ENCODE data around the gene RNF34.

DNA sequence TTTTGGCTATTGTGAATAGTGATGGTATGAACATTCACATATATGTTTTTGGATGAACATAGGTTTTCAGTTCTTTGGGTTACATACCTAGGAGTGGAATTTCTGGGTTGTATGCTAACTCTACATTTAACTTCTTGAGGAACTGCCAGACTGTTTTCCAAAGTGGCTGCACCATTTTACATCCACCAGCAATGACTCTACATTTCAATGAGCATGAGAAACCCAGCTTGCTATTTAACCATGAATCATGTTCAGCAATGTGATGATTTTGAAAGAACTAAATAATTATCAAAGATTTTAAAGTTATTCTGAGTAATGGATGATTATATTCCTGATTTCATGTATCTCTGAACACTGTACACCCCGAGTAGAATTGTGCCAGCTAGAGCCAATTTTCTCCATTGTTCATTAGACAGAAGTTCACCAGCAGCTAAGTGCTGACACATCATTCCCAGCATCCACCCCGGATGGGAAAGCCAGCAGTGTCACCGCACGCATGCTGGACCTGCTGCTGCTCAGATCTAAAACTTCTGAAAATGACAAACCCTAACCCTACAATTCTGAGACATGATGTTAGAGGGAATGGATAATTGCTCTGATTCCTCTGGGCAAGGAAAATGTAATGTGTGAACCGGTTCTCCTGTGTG, 34.4 kb upstream of the RNF34 start:
- TF ChIP-seq, protein P1, sequence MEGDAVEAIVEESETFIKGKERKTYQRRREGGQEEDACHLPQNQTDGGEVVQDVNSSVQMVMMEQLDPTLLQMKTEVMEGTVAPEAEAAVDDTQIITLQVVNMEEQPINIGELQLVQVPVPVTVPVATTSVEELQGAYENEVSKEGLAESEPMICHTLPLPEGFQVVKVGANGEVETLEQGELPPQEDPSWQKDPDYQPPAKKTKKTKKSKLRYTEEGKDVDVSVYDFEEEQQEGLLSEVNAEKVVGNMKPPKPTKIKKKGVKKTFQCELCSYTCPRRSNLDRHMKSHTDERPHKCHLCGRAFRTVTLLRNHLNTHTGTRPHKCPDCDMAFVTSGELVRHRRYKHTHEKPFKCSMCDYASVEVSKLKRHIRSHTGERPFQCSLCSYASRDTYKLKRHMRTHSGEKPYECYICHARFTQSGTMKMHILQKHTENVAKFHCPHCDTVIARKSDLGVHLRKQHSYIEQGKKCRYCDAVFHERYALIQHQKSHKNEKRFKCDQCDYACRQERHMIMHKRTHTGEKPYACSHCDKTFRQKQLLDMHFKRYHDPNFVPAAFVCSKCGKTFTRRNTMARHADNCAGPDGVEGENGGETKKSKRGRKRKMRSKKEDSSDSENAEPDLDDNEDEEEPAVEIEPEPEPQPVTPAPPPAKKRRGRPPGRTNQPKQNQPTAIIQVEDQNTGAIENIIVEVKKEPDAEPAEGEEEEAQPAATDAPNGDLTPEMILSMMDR (conservative IDR thresholded peaks at IDR 0.05; ENCODE audit: low read length): no peak
- no peak for TF ChIP-seq EZH2phosphoT487 (IDR thresholded peaks at IDR 0.05; ENCODE audit: borderline replicate concordance)
